Measurements from ENCODE around the gene ZNF775. TPM values are rescaled to one million over a fixed set of nuclear protein-coding genes. Genes with fewer than 3 reads are reported as not detected.

ZNF775 gene
- total RNA-seq, 4 donors from 2014 or later: 1.4 to 3.8 (median 2.4) TPM

DNA sequence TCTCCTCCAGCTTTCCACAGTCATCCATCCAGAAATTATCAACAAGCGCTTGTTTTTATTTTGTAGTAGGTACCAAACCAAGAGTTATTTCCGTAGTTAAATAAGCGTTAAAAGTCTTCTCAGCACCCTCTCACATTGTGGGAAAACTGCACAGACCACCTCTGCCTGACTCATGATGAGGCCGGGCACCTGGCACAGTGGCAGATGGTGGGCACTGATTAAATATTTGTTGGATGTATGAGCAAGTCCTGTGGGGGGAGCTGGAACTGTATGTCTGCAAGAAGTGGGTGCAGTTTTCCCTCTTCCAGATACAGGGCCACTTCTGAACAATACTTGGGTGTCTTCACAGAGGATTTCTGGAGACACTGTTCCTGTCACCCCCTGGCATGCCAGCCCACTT lies 15.8 kb upstream of the ZNF775 start:
- 88 to 90% methylated on average over 4 of the region's 4 CpGs for WGBS, 2 donors
- intact Hi-C loops (cut with DNase I; ENCODE audit: low total_unique reads): no loop called here
- no peak overlapping the region for H3K4me3 ChIP-seq (ENCODE audit: low read depth, poor library complexity, severe bottlenecking)
- DNase-seq (ENCODE audit: low spot score in 2 of 2): no peak
- TF ChIP-seq, protein P1, sequence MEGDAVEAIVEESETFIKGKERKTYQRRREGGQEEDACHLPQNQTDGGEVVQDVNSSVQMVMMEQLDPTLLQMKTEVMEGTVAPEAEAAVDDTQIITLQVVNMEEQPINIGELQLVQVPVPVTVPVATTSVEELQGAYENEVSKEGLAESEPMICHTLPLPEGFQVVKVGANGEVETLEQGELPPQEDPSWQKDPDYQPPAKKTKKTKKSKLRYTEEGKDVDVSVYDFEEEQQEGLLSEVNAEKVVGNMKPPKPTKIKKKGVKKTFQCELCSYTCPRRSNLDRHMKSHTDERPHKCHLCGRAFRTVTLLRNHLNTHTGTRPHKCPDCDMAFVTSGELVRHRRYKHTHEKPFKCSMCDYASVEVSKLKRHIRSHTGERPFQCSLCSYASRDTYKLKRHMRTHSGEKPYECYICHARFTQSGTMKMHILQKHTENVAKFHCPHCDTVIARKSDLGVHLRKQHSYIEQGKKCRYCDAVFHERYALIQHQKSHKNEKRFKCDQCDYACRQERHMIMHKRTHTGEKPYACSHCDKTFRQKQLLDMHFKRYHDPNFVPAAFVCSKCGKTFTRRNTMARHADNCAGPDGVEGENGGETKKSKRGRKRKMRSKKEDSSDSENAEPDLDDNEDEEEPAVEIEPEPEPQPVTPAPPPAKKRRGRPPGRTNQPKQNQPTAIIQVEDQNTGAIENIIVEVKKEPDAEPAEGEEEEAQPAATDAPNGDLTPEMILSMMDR (IDR thresholded peaks at IDR 0.05): no peak
- TF ChIP-seq POLR2A (IDR thresholded peaks at IDR 0.05): no peak

DNA sequence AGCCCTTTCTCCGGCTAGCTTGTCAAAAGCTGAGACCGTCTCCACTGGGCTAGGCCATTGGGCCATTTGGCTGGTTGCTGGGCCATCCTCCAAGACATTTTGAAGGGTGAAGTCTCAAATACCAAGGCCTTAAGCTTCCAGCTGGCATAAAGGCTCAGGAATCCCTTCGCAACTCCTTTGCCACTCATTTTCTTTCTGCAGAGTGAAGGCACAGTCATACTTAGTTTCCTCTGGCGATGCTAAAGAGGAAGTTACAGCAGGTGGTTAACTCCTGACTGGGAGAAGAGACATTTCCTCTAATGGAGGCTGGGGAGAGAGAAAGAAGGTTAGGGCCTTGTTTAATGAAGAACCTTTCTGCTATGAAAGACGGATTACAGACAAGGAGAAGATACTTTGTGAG lies 15.3 kb upstream of the ZNF775 start:
- 78 to 91% methylated on average over 5 of the region's 5 CpGs for WGBS, 2 donors
- no peak for TF ChIP-seq POLR2A (IDR thresholded peaks at IDR 0.05)
- TF ChIP-seq, protein P1 (IDR thresholded peaks at IDR 0.05): no peak
- H3K4me3 ChIP-seq (ENCODE audit: low read depth, poor library complexity, severe bottlenecking): no peak overlapping the region
- intact Hi-C loops (cut with DNase I; ENCODE audit: low total_unique reads): no loop called here
- no peak for DNase-seq (ENCODE audit: low spot score in 2 of 2)

DNA sequence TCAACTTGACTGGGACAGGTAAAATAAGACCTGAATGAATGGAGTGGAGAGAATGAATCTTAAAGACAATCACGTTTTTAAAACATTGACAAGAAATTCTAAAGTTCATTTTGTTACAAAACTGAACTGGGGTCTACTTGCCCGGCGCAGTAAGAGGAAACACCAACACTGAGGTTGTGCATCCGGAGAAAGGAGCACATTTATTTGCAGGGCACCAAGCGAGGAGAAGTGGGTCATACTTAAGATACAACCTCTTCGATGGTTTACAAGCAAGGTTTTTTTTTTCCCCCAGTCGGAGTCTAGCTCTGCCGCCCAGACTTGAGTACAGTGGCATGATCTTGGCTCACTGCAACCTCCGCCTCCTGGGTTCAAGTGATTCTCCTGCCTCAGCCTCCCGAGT lies 13.9 kb upstream of the ZNF775 start:
- no peak overlapping the region for H3K4me3 ChIP-seq (ENCODE audit: low read depth, poor library complexity, severe bottlenecking)
- intact Hi-C loops (cut with DNase I; ENCODE audit: low total_unique reads): no loop called here
- no peak for DNase-seq (ENCODE audit: low spot score in 2 of 2)
- WGBS, 2 donors: 86 to 91% methylated on average over 10 of the region's 10 CpGs
- no peak for TF ChIP-seq POLR2A (IDR thresholded peaks at IDR 0.05)
- TF ChIP-seq, protein P1 (IDR thresholded peaks at IDR 0.05): no peak

DNA sequence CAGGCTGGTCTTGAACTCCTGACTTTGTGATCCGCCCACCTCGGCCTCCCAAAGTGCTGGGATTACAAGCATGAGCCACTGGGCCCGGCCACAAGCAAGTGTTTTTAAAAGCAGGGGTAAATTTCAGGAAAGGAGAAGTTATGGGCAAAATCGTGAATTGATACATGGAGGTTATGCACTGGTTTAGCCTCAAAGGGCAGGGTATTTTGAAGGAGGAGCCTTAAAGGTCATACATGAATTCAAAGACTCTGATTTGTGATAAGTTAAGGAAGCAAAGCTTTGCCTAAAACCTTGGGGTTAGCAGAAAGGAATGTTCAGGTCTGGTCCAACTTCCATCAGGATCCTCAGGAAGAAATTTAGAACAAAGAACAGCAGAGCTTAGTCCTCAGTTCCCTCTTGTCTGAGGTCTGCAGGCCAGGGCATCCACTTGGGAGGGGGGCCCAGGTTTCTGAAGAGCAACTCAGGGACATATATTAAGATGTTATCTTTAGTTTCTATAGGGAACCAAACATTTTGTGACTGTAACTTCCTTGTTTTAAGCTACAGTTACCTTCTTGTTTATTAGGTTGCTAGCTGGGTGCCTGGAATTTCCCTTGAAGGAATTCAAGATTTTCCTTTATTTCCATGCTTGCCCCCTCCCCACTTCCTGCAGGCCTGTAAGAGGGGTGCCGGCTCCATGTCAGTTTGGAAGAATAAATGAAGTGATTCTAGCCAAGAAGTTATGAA lies 13.3 kb upstream of the ZNF775 start:
- no peak overlapping the region for H3K4me3 ChIP-seq (ENCODE audit: low read depth, poor library complexity, severe bottlenecking)
- DNase-seq (ENCODE audit: low spot score in 2 of 2): no peak
- intact Hi-C loops (cut with DNase I; ENCODE audit: low total_unique reads): no loop called here
- TF ChIP-seq, protein P1 (IDR thresholded peaks at IDR 0.05): no peak
- TF ChIP-seq POLR2A (IDR thresholded peaks at IDR 0.05): no peak
- WGBS, 2 donors: 73 to 89% methylated on average over 5 of the region's 5 CpGs

GRCh38 chr7:150367677-150368095 lies 11.4 kb upstream of the ZNF775 start:
- no peak overlapping the region for H3K4me3 ChIP-seq (ENCODE audit: low read depth, poor library complexity, severe bottlenecking)
- DNase-seq (ENCODE audit: low spot score in 2 of 2): no peak
- TF ChIP-seq POLR2A (IDR thresholded peaks at IDR 0.05): no peak
- TF ChIP-seq, protein P1 (IDR thresholded peaks at IDR 0.05): no peak
- intact Hi-C loops (cut with DNase I; ENCODE audit: low total_unique reads): no loop called here
- WGBS, 2 donors: 25 to 33% methylated on average over 8 of the region's 8 CpGs

Data from lower leg skin (tissue), 4 donors.